Measurements from ENCODE around the gene CLK2. TPM values are rescaled to one million over a fixed set of nuclear protein-coding genes. Genes with fewer than 3 reads are reported as not detected.

The CLK2 gene
- total and polyA plus RNA-seq, 9 of the 15 experiments (the other 6 are each of a cell fraction or from before 2014, with no cell fraction given), result 13.5 to 81.4 (median 39.6) TPM

GRCh38 chr1:155308493-155309422 lies 35.5 kb upstream of the CLK2 start, which contains the start of gene FDPS (continued):
- no peak for TF ChIP-seq DLX4 (CRISPR knock-in tag; IDR thresholded peaks at IDR 0.05)
- no peak for TF ChIP-seq CBX2 (IDR thresholded peaks at IDR 0.05; ENCODE audit: insufficient read depth, low read length, poor library complexity, severe bottlenecking)
- peak; percentile 87 for TF ChIP-seq EP400 (IDR thresholded peaks at IDR 0.05)
- no peak for TF ChIP-seq HDAC1 (IDR thresholded peaks at IDR 0.05)
- no peak for TF ChIP-seq ZNF561 (CRISPR knock-in tag; conservative IDR thresholded peaks at IDR 0.05)
- TF ChIP-seq PML (IDR thresholded peaks at IDR 0.05; ENCODE audit: low read length), result peak; percentile 17; the same call in 1 of the 2 replicates
- TF ChIP-seq NCOA4 (IDR thresholded peaks at IDR 0.05; ENCODE audit: partially characterized antibody), result no peak
- no peak for TF ChIP-seq PREB (CRISPR knock-in tag; IDR thresholded peaks at IDR 0.05)
- TF ChIP-seq CSDE1 (IDR thresholded peaks at IDR 0.05), result no peak
- 0 out of 2 replicates have a peak, but pooled peaks have one; percentile 29 for TF ChIP-seq BRD4 (IDR thresholded peaks at IDR 0.05)
- TF ChIP-seq NR1H2 (CRISPR knock-in tag; IDR thresholded peaks at IDR 0.05), result no peak
- TF ChIP-seq ZNF212 (CRISPR knock-in tag; IDR thresholded peaks at IDR 0.05), result no peak
- TF ChIP-seq SMAD3 (CRISPR knock-in tag; conservative IDR thresholded peaks at IDR 0.05), result no peak
- TF ChIP-seq ID3 (CRISPR knock-in tag; IDR thresholded peaks at IDR 0.05), result no peak
- TF ChIP-seq ID3 (tag; IDR thresholded peaks at IDR 0.05), result 0 out of 2 replicates have a peak, but pooled peaks have one; percentile 21
- TF ChIP-seq ATF7 (IDR thresholded peaks at IDR 0.05), result peak; percentile 91
- no peak for TF ChIP-seq CBFB (CRISPR knock-in tag; IDR thresholded peaks at IDR 0.05)
- TF ChIP-seq CEBPB (tag; IDR thresholded peaks at IDR 0.05), result 0 out of 2 replicates have a peak, but pooled peaks have one; percentile 43
- no peak for TF ChIP-seq POLR3G (IDR thresholded peaks at IDR 0.05; ENCODE audit: extremely low read depth, insufficient read length, insufficient replicate concordance)
- no peak for TF ChIP-seq SRSF3 (IDR thresholded peaks at IDR 0.05; ENCODE audit: insufficient read depth, low read length)
- TF ChIP-seq NRF1 (conservative IDR thresholded peaks at IDR 0.05 in 1 of 2, IDR thresholded peaks at IDR 0.05 in 1 of 2), result peak; percentile 77 to 84
- TF ChIP-seq NR4A1 (CRISPR knock-in tag; IDR thresholded peaks at IDR 0.05), result no peak
- no peak for TF ChIP-seq NR4A1 (tag; IDR thresholded peaks at IDR 0.05)
- TF ChIP-seq BMI1 (IDR thresholded peaks at IDR 0.05; ENCODE audit: low read length), result no peak
- 0 out of 2 replicates have a peak, but pooled peaks have one; percentile 7 for TF ChIP-seq ZBTB5 (IDR thresholded peaks at IDR 0.05)
- no peak for TF ChIP-seq TEAD2 (tag; IDR thresholded peaks at IDR 0.05)
